HepG2 (cell line): ENCODE measurements around the gene HSDL1. TPM values are rescaled to one million over a fixed set of nuclear protein-coding genes. Genes with fewer than 3 reads are reported as not detected.

Experiments
- CAMTA2 ChIP-seq: sonication (generic); formaldehyde crosslinking; IDR thresholded peaks from 2 replicates; pipeline ENCODE4 v1.4.0; 2020; ENCODE audit warnings: mild to moderate bottlenecking, missing genetic modification reagents, borderline replicate concordance
- FUBP1 ChIP-seq: sonication (generic); formaldehyde crosslinking; IDR thresholded peaks from 2 replicates; pipeline ENCODE4 v1.5.1; 2020; ENCODE audit warnings: missing genetic modification reagents, mild to moderate bottlenecking, borderline replicate concordance
- HMGA1 ChIP-seq: sonication (generic); formaldehyde crosslinking; conservative IDR thresholded peaks from 2 replicates; pipeline ENCODE4 v1.4.0; 2020; ENCODE audit warnings: missing genetic modification reagents
- IRF9 ChIP-seq: sonication (generic); formaldehyde crosslinking; IDR thresholded peaks from 2 replicates; pipeline ENCODE4 v1.8.0; 2022; ENCODE audit warnings: missing genetic modification reagents, mild to moderate bottlenecking, borderline replicate concordance
- MAX ChIP-seq: IDR thresholded peaks from 2 replicates; pipeline ENCODE4 v1.6.1; 2012; ENCODE audit warnings: inconsistent platforms
- NONO ChIP-seq, 2 experiments: fragments of 450-650 bp in 1 of 2; sonication (generic) in 1 of 2; formaldehyde crosslinking in 1 of 2; IDR thresholded peaks in 1 of 2; conservative IDR thresholded peaks in 1 of 2; 2 replicates each; pipeline versions ENCODE4 v1.6.1 to v1.8.0; 2017 to 2022; ENCODE audit warnings: mild to moderate bottlenecking in 1 of 2, missing genetic modification reagents in 1 of 2, moderate library complexity in 1 of 2
- PATZ1 ChIP-seq: sonication (generic); formaldehyde crosslinking; IDR thresholded peaks from 2 replicates; pipeline ENCODE4 v1.4.0; 2020; ENCODE audit warnings: missing genetic modification reagents
- PHF21A ChIP-seq: sonication (generic); formaldehyde crosslinking; IDR thresholded peaks from 2 replicates; pipeline ENCODE4 v1.5.0; 2020; ENCODE audit warnings: mild to moderate bottlenecking, missing genetic modification reagents
- POLR2G ChIP-seq: fragments of 200-400 bp; formaldehyde crosslinking; IDR thresholded peaks from 2 replicates; pipeline ENCODE4 v1.6.1; 2018; ENCODE audit warnings: mild to moderate bottlenecking, low read depth, low read length, moderate library complexity
- RAD21 ChIP-seq: fragments of 450-650 bp; formaldehyde crosslinking; IDR thresholded peaks from 2 replicates; pipeline ENCODE4 v1.5.0; 2020; ENCODE audit warnings: mild to moderate bottlenecking
- SNAPC4 ChIP-seq: sonication (generic); formaldehyde crosslinking; IDR thresholded peaks from 2 replicates; pipeline ENCODE4 v1.4.0; 2020; ENCODE audit warnings: mild to moderate bottlenecking, missing genetic modification reagents
- U2AF2 ChIP-seq: fragments of 200-400 bp; formaldehyde crosslinking; IDR thresholded peaks from 2 replicates; pipeline ENCODE4 v1.6.1; 2017; ENCODE audit warnings: low read depth, mild to moderate bottlenecking, low read length
- ZMAT3 ChIP-seq: sonication (generic); formaldehyde crosslinking; conservative IDR thresholded peaks from 2 replicates; pipeline ENCODE4 v1.7.0; 2021; ENCODE audit warnings: missing genetic modification reagents
- ZNF24 ChIP-seq: fragments of 450-650 bp; IDR thresholded peaks from 2 replicates; pipeline ENCODE4 v1.6.1; 2017; ENCODE audit warnings: antibody characterized with exemption, mild to moderate bottlenecking
- ZNF367 ChIP-seq: sonication (generic); formaldehyde crosslinking; IDR thresholded peaks from 2 replicates; pipeline ENCODE4 v1.4.0; 2020; ENCODE audit warnings: missing genetic modification reagents, borderline replicate concordance
- polyA plus RNA-seq, 8 experiments: library from polyadenylated mRNA; depleted of rRNA in 3 of 8; stranded (reverse) in 7 of 8; unstranded in 1 of 8; fragments of >200 nt; fragmentation: Illumina TruSeq in 4 of 8; extraction: Trizol in 4 of 8; gene quantifications; 2 replicates each; pipeline versions ENCODE4 v1.2.1 to v1.2.3, GENCODE V29; 2011 to 2016; ENCODE audit warnings: low read depth in 4 of 8, missing spikeins in 1 of 8, mixed read lengths in 1 of 8; ENCODE audit not compliant: insufficient read depth in 1 of 8
- total RNA-seq, 5 experiments: library from RNA; depleted of rRNA; stranded (reverse); fragments of >200 nt; fragmentation: Illumina TruSeq; extraction: Trizol; gene quantifications; 2 replicates each; pipeline ENCODE4 v1.2.3, GENCODE V29; 2016; ENCODE audit warnings: low read depth in 1 of 5
- TF ChIP-seq, protein P1 (sequence below): sonication (generic); formaldehyde crosslinking; IDR thresholded peaks from 2 replicates; pipeline ENCODE4 v1.4.0; 2020; ENCODE audit warnings: missing genetic modification reagents

HSDL1 gene
- total and polyA plus RNA-seq, 2 of the 13 experiments (the other 11 are each of a cell fraction or from before 2014, with no cell fraction given) = 49.2 to 49.7 TPM

- TF ChIP-seq NONO (IDR thresholded peaks at IDR 0.05) = no peak
- TF ChIP-seq NONO (CRISPR knock-in tag; conservative IDR thresholded peaks at IDR 0.05) = peak; percentile 60; the same call in 1 of the 2 replicates
- TF ChIP-seq IRF9 = no peak; the same call in 1 of the 2 replicates
- peak; percentile 88; the same call in 1 of the 2 replicates for TF ChIP-seq U2AF2
- peak; percentile 61 for TF ChIP-seq PATZ1 (CRISPR knock-in tag)
- no peak for TF ChIP-seq ZNF24
- TF ChIP-seq ZNF367 (CRISPR knock-in tag) = no peak
- TF ChIP-seq CAMTA2 (CRISPR knock-in tag) = no peak
- peak; percentile 63 for TF ChIP-seq MAX
- no peak for TF ChIP-seq SNAPC4 (CRISPR knock-in tag)
- peak; percentile 66 for TF ChIP-seq POLR2G
- TF ChIP-seq RAD21 = peak; percentile 56
- no peak for TF ChIP-seq PHF21A (CRISPR knock-in tag)
- TF ChIP-seq FUBP1 (CRISPR knock-in tag) = 0 out of 2 replicates have a peak, but pooled peaks have one; percentile 3
- TF ChIP-seq, protein P1, sequence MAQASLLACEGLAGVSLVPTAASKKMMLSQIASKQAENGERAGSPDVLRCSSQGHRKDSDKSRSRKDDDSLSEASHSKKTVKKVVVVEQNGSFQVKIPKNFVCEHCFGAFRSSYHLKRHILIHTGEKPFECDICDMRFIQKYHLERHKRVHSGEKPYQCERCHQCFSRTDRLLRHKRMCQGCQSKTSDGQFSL = no peak
- TF ChIP-seq ZMAT3 = peak; percentile 52; the same call in 1 of the 2 replicates
- TF ChIP-seq HMGA1 (CRISPR knock-in tag) = no peak
Observed at GRCh38 chr16:84144859-84145639, at the start of gene HSDL1, which contains the start of gene DNAAF1 (continued).
